ENCODE results near the gene DHCR24.

DNA sequence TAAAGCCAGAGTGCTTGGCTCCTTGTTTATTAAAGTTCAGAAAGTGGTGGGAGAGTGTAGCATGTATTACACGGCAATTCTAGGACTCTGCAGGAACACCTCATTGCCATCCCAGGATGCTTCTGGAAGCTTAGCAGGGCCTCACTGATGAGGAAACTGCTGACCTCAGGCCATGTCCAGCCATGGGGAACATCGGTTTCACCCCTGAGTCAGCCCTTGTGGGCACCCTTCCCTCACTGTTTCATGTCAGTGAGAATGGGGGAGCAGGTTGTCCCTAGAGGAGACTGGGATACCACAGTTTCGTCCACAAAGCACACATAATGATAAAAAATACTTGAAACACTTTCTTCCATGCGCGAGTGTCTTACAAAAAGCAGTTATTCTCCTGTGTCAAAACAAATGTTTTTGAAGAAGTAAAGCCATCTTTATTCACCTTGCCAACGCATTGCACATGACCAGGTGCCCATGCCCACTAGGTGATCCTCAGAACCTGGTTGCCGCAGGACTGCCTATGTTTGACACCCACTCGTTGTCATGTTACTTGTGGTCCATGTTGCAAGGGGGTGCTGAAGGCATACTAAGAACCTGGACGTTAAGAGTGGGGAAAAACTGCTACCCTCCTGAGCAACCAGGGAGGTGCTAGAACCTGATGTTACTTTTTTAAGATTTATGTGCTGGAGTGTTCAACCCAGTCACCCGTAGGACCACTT, 44.6 kb downstream of the DHCR24 start:
- TF ChIP-seq, protein P1, sequence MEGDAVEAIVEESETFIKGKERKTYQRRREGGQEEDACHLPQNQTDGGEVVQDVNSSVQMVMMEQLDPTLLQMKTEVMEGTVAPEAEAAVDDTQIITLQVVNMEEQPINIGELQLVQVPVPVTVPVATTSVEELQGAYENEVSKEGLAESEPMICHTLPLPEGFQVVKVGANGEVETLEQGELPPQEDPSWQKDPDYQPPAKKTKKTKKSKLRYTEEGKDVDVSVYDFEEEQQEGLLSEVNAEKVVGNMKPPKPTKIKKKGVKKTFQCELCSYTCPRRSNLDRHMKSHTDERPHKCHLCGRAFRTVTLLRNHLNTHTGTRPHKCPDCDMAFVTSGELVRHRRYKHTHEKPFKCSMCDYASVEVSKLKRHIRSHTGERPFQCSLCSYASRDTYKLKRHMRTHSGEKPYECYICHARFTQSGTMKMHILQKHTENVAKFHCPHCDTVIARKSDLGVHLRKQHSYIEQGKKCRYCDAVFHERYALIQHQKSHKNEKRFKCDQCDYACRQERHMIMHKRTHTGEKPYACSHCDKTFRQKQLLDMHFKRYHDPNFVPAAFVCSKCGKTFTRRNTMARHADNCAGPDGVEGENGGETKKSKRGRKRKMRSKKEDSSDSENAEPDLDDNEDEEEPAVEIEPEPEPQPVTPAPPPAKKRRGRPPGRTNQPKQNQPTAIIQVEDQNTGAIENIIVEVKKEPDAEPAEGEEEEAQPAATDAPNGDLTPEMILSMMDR (IDR thresholded peaks at IDR 0.05), result no peak
- no peak for TF ChIP-seq POLR2AphosphoS5 (IDR thresholded peaks at IDR 0.05)
- no peak for TF ChIP-seq POLR2A (IDR thresholded peaks at IDR 0.05)
- no peak for TF ChIP-seq EP300 (IDR thresholded peaks at IDR 0.05)
